HG02623 (cell line): ENCODE results near the gene TMPRSS7.
A peak's percentile ranks its signal among the peaks of the same experiment; 100 is the strongest.
"Not testable (repeated sequence)": the region's sequence is repeated elsewhere in the genome, so short reads cannot be mapped to it uniquely, and the experiment has no call there.

Experiments used
- ATAC-seq: cut with Tn5 transposase; IDR thresholded peaks from one replicate; pipeline ENCODE4 v1.9.1; 2021; ENCODE audit warnings: moderate library complexity; ENCODE audit not compliant: unreplicated experiment

Gene TMPRSS7

GRCh38 chr3:112011376-112011940, 23.1 kb upstream of the TMPRSS7 start:
- ATAC-seq = no peak

GRCh38 chr3:112012205-112012992, 22.1 kb upstream of the TMPRSS7 start:
- no peak for ATAC-seq

GRCh38 chr3:112013058-112013783, 21.3 kb upstream of the TMPRSS7 start:
- ATAC-seq = peak; percentile 85

GRCh38 chr3:112013784-112014143, 20.8 kb upstream of the TMPRSS7 start:
- ATAC-seq = peak; percentile 9

GRCh38 chr3:112017091-112017490, 17.4 kb upstream of the TMPRSS7 start:
- ATAC-seq = no peak

- no peak for ATAC-seq
Measured at GRCh38 chr3:112018712-112019111, 15.8 kb upstream of the TMPRSS7 start.

GRCh38 chr3:112019716-112020115, 14.8 kb upstream of the TMPRSS7 start:
- ATAC-seq = no peak

- no peak for ATAC-seq
Measured at GRCh38 chr3:112020674-112021085, 13.9 kb upstream of the TMPRSS7 start.

GRCh38 chr3:112027142-112027541, 7.4 kb upstream of the TMPRSS7 start:
- no peak for ATAC-seq

- no peak for ATAC-seq
Measured at GRCh38 chr3:112027826-112028225, 6.7 kb upstream of the TMPRSS7 start.

GRCh38 chr3:112030901-112031300, 3.6 kb upstream of the TMPRSS7 start:
- ATAC-seq = no peak

- ATAC-seq = no peak
Measured at GRCh38 chr3:112032098-112032731, 2.3 kb upstream of the TMPRSS7 start.

GRCh38 chr3:112035241-112035640, 705 bp downstream of the TMPRSS7 start:
- ATAC-seq = no peak

- ATAC-seq = not testable (repeated sequence)
Measured at GRCh38 chr3:112037194-112037593, 2.7 kb downstream of the TMPRSS7 start.

GRCh38 chr3:112038863-112039262, 4.3 kb downstream of the TMPRSS7 start:
- no peak for ATAC-seq

GRCh38 chr3:112041321-112041720, 6.8 kb downstream of the TMPRSS7 start:
- ATAC-seq = no peak

GRCh38 chr3:112042842-112043280, 8.3 kb downstream of the TMPRSS7 start:
- ATAC-seq = no peak

- peak; percentile 94 for ATAC-seq
Measured at GRCh38 chr3:112043621-112044201, 9.2 kb downstream of the TMPRSS7 start.

GRCh38 chr3:112046599-112046998, 12.1 kb downstream of the TMPRSS7 start:
- no peak for ATAC-seq

GRCh38 chr3:112047264-112047663, 12.7 kb downstream of the TMPRSS7 start:
- no peak for ATAC-seq

- ATAC-seq = no peak
Measured at GRCh38 chr3:112048911-112049310, 14.4 kb downstream of the TMPRSS7 start.
